Cerebellar nuclear complex (tissue), 1 donor: ENCODE measurements around the gene MDN1.
"Not testable (repeated sequence)": the region's sequence is repeated elsewhere in the genome, so short reads cannot be mapped to it uniquely, and the experiment has no call there.

Experiments used
- DNase-seq, 2 experiments: peaks; one replicate each; lab custom pipeline; 2025; lab: John Stamatoyannopoulos, UW

MDN1 gene

GRCh38 chr6:89650579-89650978 lies 169.0 kb downstream of the MDN1 start:
- DNase-seq: no peak

- no peak for DNase-seq
Measured at GRCh38 chr6:89649682-89650081, 169.9 kb downstream of the MDN1 start.

GRCh38 chr6:89644864-89645263 lies 174.7 kb downstream of the MDN1 start:
- DNase-seq: no peak

DNA sequence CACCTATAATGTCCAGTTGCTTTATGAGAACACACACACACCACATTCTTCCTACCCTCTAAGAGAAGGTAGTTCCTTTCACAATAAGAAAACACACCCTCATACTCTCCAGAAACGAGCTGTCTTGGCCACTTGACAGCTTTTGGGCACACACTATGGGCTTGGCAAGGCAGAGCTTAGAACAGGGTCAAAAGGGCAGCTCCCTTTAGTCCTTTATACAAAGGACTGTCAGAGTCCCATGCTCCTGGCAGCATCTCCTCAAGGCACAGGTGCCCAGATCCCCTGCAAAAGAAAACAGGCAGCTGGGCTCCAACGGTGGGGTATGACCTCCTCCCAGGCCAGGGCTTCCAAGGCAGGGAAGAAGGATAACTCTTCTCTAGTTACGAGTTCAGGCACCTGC lies 176.2 kb downstream of the MDN1 start:
- DNase-seq: no peak

DNA sequence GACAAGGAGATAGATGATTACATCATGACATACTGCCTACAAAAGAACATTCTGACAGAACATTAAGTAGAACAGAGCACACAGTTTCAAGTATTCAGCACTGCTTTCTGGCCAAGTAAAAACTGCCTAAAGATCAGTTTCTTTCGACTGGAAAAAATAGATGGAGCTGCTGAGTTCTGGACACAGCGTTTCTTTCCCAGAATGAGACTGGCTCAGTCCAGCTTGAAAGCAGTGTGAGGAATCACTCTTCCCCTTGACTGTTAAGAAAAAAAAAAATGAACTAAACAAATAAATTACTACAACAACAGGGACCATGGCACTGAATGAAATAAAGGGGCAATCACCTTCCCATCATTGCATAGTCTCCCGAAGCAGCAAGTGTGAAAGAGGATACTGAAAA lies 176.6 kb downstream of the MDN1 start:
- no peak for DNase-seq

- DNase-seq: not testable (repeated sequence)
Measured at GRCh38 chr6:89641581-89641980, 178.0 kb downstream of the MDN1 start.

GRCh38 chr6:89640804-89641203 lies 178.8 kb downstream of the MDN1 start:
- DNase-seq: no peak

- DNase-seq: peak; percentile 41 to 70
Measured at GRCh38 chr6:89638320-89639195, 181.0 kb downstream of the MDN1 start, which contains the start of gene LYRM2. Gene LYRM2 (minus strand): TSS chr6:89638747. CDS start chr6:89638716, 31 bp downstream.

GRCh38 chr6:89637960-89638319 lies 181.7 kb downstream of the MDN1 start:
- no peak for DNase-seq

DNA sequence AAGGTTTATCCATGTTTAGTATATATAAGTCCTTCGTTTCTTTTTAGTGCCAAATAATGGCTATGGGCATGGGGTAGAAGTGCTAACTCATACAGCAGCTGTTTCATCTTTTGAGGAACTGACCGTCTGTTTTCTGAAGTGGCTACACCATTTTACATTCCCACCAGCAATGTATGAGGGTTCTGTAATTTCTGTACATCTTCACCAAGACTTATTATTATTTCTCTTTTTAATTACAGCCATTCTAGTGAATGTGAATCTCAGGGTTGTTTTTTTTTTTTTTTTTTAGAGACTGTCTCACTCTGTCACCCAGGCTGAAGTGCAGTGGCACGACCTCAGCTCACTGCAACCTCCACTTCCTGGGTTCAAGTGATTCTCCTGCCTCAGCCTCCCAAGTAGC lies 183.2 kb downstream of the MDN1 start:
- DNase-seq: not testable (repeated sequence)

GRCh38 chr6:89630488-89630887 lies 189.1 kb downstream of the MDN1 start:
- DNase-seq: peak in 1 of 2 experiments; percentile 7

DNA sequence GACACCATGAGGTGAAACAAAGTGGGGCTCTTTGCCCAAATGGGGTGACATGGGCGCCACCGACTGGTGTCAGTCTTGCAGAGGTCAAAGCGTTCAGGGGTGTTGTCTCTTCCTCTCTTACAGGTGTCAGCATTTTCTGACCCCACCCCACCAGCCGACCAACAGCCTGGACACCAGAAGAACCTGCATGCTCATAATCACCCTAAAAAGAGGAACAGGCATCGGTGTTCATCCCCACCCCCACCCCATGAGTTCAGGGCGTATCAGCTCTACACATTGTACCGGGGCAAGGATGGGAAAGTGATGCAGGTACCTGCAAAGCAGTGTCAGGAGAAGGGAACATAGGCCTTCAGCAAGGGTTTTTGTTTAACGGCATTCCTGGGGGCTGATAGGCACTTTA lies 195.8 kb downstream of the MDN1 start:
- DNase-seq: no peak

DNA sequence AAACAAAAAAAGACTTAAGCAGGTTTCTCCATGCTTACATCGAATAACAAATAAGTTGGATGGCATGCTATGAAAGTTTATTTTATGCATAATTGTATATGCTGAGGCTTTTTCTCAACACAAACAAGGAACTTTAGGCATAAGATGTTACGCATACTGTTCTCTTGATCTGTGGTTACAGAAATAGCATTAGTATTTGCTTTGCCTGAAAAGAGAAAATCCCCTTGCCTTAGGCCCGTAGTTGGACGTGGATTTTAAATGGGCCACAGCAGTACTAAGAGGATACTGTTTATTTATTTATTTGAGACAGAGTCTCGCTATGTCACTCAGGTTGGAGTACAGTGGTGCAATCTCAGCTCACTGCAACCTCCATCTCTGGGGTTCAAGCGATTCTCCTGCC lies 200.0 kb downstream of the MDN1 start:
- DNase-seq: no peak

DNA sequence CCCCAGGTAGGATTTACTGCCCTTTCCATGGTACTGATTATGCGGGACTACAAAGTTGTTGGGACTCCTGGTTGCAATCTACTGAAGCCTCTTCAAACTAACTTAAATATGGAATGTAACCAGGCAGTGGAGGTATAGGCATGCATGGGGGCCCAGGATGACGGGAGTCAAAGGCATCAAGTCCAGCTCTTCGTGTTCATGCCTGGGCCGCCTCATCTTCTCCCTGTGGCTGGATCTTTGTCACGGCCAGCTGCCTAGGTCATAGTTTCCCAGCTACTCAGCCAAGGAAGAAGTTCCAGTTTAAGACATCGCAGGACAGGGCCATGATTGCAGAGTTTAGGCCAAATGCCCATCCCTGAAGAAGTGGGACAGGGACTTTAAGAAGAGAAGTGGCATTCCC lies 201.6 kb downstream of the MDN1 start:
- DNase-seq: no peak

- no peak for DNase-seq
Measured at GRCh38 chr6:89616531-89616930, 203.1 kb downstream of the MDN1 start.

DNA sequence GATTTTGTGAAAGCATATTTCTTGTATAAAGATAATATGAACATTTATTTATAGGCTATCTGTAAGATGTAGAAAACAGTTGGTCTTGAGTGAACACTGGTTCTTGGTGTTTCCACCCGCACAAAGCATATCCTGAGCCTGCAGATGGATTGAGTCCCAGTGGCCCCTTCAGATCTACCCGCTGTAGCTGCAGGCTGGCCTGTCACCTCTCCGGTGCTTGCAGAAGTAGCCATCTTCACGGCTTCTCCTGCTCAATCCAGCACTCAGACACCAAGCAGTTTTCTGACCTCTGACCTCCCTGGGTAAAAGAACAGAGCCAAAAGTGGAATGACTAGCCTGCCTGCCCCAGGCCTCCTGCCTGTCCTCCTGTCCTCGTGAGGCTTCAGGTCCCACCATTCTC lies 203.7 kb downstream of the MDN1 start:
- no peak for DNase-seq

DNA sequence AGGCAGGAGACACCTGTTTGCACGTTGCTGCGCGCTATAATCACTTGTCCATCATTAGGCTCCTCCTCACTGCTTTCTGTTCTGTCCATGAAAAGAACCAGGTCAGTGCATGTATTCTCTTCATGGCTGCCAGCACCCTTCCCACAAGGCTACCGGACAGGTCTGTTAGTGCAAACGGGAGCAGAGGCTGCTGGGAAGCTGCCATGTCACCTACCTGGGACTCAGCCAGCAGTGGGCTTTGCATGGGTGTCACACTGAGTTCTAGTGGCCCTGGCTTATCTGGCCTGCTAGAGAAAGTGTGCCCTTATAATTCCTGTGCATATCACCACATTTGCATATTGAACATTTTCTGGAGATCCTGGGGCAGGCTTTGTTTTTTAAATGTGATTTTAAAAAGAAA lies 205.8 kb downstream of the MDN1 start:
- no peak for DNase-seq

GRCh38 chr6:89612121-89612520 lies 207.5 kb downstream of the MDN1 start:
- no peak for DNase-seq

- DNase-seq: no peak
Measured at GRCh38 chr6:89611666-89612065, 207.9 kb downstream of the MDN1 start.

DNA sequence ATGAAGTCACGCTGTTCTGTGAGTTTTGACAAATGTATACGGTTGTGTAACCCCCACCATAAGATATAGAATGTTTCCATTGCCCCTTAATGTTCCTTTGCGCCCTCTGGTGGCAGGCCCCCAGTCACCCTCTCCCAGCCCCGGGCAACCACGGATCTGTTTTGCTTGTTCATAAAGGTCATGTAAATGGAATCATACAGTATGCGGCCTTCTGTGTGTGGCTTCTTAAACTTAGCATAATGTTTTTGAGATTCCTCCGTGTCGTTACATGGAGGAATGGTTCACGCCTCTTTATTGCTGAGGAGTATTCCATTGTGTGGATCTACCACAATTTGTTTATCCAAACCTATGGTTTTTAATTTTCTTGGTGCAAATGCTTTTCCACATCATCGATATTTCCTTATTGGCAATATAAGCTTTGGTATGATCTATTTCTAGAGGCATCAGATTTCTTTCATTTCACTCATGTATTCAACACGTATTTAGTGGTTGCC lies 209.4 kb downstream of the MDN1 start:
- DNase-seq: no peak

DNA sequence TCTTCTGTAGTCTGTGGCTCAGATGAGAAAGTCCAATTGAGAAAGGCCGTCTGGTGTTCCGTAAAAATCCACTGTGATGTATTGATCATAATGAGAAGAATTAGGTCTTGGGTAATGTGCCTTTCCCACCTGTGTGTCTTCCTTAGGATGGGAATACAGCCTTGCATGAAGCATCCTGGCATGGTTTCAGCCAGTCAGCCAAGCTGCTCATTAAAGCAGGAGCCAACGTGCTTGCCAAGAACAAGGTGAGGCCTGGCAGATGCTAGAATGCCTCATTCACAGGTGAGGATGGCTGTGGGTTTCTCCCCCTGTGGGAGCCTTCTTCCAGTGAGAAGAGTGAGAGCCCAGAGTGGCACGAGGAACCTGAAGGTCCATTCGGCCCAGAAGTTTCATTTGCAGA lies 213.7 kb downstream of the MDN1 start:
- DNase-seq: peak; percentile 61 to 83

DNA sequence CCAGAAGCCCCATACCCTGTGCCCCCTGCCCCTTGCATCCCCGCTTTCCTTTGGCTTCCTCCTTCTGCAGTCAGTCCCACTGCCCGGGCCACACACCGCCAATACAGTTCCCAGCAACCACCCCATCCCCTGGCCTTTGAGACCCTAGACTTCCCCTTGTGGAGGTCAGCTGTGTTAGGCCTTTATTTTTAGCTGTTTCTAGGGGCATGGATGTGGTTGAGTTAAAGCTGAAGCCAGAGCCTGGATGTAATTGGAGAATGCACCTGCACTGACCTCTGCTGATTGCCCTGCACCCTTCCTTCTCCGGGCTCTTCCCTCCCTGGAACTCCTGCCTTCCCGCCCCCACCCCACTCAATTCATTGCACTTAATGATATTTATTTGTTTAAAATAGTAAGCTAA lies 214.9 kb downstream of the MDN1 start:
- DNase-seq: no peak

GRCh38 chr6:89602166-89602565 lies 217.4 kb downstream of the MDN1 start:
- DNase-seq: no peak

GRCh38 chr6:89599727-89600126 lies 219.9 kb downstream of the MDN1 start:
- no peak for DNase-seq
